ENCODE results near the gene CISH. TPM values are rescaled to one million over a fixed set of nuclear protein-coding genes. Genes with fewer than 3 reads are reported as not detected.

The CISH gene
- total and polyA plus RNA-seq, 9 of the 15 experiments (the other 6 are each of a cell fraction or from before 2014, with no cell fraction given): 1.7 to 47.7 (median 18.3) TPM

GRCh38 chr3:50591196-50591741 lies 20.3 kb downstream of the CISH start (continued):
- TF ChIP-seq ZNF592 (IDR thresholded peaks at IDR 0.05): peak; percentile 57; the same call in 1 of the 2 replicates
- no peak for TF ChIP-seq NR4A1 (CRISPR knock-in tag; IDR thresholded peaks at IDR 0.05)
- no peak for TF ChIP-seq NR4A1 (tag; IDR thresholded peaks at IDR 0.05)
- TF ChIP-seq SMARCB1 (IDR thresholded peaks at IDR 0.05; ENCODE audit: insufficient read length, low read depth): no peak
- TF ChIP-seq SMARCA4 (IDR thresholded peaks at IDR 0.05): no peak
- no peak for TF ChIP-seq IFI16 (CRISPR knock-in tag; IDR thresholded peaks at IDR 0.05)
- TF ChIP-seq ZNF551 (CRISPR knock-in tag; IDR thresholded peaks at IDR 0.05): no peak
- TF ChIP-seq CHD1 (IDR thresholded peaks at IDR 0.05; ENCODE audit: low read length): no peak
- TF ChIP-seq NUFIP1 (IDR thresholded peaks at IDR 0.05; ENCODE audit: partially characterized antibody): no peak
- no peak for TF ChIP-seq AFF4 (CRISPR knock-in tag; IDR thresholded peaks at IDR 0.05)
- peak; percentile 47; the same call in 1 of the 2 replicates for TF ChIP-seq POLR2G (IDR thresholded peaks at IDR 0.05; ENCODE audit: low read depth, low read length)
- TF ChIP-seq ETV1 (tag; conservative IDR thresholded peaks at IDR 0.05; ENCODE audit: low read depth): no peak
- 0 out of 2 replicates have a peak, but pooled peaks have one; percentile 37 for TF ChIP-seq ZNF324 (CRISPR knock-in tag; IDR thresholded peaks at IDR 0.05)
- TF ChIP-seq ZNF347 (CRISPR knock-in tag; IDR thresholded peaks at IDR 0.05; ENCODE audit: low read depth): no peak
- no peak for TF ChIP-seq ETS1 (conservative IDR thresholded peaks at IDR 0.05; ENCODE audit: control insufficient read depth, low read depth, low read length)
- TF ChIP-seq RUNX1 (IDR thresholded peaks at IDR 0.05; ENCODE audit: low read depth): no peak
- no peak for TF ChIP-seq RBBP5 (IDR thresholded peaks at IDR 0.05; ENCODE audit: borderline replicate concordance, insufficient read depth, low read length, poor library complexity, severe bottlenecking)
- TF ChIP-seq NBN (IDR thresholded peaks at IDR 0.05; ENCODE audit: low read depth): no peak

All from K562 (cell line).